NCI-H1092 treated with DMSO at 0.1 percent for 48 hours (cell line): Measurements from ENCODE around the gene MCL1.

Experiments
- DNase-seq: peaks from one replicate; lab custom pipeline; 2025; lab: John Stamatoyannopoulos, UW

Gene MCL1

DNA sequence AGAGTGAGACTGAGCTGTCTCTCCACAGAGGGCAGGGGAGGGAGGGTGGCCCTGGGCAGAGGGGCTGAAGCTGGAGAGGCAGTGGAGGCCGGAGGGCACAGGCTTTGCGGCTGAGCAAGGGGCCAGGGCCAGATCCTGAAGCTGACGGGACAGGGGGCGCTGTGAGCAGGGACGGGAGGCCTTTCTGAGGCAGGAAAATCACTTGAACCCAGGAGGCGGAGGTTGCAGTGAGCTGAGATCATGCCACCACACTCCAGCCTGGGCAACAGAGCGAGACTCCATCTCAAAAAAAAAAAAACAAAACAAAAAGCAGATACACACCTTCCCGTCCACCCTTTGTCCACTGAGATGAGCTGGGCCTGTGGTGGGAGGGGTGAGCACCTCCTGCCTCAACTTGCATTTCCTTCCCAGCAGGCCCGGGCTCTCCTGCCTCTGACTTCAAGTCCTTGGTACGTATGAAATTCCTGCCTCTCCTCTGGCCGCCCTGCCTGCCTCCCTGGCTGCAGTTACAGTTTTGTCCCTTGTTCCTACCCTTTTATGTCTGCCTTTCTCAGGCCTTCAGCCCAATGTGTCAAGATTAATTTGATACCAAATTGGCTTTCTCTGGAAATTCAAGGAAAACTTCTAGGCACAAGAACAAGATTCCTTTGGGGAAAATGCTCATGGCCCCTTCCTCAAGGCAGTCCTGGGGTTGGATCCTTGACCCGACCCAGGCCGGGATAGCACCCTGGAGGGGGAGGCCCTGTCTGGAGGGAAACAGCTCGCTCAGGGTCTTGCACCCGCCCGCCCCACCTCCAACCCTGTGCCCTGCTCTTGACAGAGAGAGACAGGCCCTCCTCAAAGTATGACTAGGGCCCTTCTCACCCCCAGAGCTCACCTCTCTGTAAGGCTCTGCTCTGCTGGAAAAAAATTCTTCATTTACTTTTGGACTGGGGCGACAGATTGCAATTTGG is 41.4 kb downstream of the MCL1 start:
- no peak for DNase-seq

DNA sequence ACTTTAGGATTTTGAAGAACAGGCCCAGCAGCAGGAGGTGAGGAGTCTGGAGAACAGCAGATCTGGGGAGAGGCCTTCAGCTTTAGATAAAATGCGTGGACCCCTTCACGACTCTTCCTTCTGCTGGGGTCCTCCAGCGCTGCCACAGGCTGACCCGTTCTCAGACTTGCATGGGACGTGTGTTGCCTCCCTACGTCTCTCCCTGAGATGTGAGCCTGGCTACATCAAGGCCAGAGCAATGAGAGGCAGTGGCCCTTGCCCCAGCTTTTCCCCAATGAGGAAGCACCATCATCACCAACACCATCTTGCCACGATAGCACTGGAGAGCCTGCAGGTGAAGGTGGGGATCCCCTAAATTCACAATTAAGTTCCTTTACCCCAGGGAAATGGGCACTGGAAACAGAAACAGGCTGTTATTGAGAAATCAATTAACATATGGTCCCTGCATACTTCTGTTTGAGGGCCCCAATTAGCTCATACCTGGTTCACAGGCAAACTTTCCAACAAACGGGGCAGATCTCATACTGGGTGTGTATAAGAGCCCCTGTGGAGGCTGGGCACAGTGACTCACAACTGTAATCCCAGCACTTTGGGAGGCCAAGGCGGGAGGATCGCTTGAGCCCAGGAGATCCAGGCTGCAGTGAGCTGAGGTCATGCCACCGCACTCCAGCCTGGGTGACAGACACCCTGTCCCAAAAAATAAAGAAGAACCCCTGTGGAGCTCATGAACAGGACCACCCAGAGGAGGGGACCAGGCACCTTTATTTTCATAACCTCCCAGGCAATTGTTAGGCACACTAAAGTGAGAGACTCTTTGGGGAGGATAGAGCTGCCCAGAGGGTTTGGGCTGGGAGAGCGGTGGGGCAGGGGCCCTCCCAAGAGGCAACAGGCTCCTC is 42.3 kb downstream of the MCL1 start:
- no peak for DNase-seq

DNA sequence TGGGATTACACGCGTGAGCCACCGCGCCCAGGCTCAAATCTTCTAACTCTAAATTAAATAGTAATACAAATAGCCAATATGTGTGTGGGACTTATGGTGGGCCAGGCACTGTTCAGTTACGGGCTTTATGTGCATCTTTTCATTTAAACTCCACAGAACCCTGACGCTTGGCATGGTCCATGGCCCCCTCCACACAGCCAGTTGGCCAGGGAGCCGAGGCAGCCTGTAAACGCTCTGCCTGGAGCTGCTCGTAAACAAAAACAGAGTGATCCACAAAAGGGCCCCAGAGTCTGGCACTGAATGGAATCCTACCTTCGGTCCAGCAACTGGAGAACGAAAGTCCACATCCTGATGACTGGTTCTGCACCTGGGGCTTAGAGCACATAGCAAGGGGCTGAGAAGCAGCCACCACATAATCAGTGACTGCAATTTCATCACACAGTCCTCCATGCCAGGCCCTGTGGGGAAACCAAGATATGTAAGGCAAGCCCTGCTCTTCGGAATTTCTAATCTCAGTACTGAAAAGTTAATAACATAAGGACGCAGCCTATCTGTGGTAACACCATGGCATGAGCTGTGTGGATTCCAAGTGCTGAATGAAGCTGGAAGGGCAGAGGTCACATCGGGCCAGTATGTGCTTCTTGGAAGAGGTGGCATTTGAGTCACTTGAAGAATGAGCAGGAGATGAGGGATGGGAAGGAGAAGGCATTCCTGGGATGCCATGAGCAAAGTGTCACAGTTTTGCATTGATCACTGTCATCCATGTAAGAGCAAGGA is 43.7 kb downstream of the MCL1 start:
- no peak for DNase-seq

DNA sequence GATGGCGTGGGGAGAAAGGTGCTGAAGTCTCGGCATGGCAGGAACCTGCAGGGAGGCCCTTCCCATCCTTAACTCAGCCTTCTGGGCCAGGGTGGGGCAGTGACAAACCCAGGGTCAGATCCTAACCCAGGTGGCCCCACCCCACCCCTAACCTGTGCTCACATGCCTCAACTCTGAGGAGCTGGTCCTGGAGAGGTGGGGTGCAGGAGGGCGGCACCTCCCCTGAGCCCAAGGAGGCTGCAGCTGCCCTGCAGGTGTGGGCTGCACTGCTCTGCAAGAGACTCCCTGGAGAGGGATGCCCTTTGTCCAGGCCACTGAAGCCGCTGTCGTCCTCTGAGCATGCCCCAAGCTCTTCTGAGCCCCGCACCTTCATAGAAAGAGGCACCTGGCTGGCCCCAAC is 45.4 kb downstream of the MCL1 start:
- DNase-seq = no peak

DNA sequence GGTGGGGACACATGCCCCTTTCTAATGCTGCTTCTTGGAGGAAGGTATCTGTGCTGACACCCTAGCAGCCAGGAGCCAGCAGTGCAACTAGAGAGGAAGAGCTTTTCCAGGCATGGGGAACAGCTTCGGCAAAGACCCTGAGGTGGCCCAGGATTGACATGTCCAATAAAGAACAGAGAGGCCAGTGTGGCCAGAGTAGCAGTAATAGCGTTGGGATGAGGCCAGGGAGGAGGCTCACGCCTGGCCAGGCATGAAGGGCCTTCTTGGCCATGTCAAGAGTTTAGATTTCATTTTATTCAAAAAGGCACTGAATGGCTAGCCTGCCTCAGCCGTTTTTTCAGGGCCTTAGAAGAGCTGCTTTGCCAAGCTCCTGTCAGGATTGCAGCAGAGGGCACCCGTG is 46.5 kb downstream of the MCL1 start:
- DNase-seq = no peak

DNA sequence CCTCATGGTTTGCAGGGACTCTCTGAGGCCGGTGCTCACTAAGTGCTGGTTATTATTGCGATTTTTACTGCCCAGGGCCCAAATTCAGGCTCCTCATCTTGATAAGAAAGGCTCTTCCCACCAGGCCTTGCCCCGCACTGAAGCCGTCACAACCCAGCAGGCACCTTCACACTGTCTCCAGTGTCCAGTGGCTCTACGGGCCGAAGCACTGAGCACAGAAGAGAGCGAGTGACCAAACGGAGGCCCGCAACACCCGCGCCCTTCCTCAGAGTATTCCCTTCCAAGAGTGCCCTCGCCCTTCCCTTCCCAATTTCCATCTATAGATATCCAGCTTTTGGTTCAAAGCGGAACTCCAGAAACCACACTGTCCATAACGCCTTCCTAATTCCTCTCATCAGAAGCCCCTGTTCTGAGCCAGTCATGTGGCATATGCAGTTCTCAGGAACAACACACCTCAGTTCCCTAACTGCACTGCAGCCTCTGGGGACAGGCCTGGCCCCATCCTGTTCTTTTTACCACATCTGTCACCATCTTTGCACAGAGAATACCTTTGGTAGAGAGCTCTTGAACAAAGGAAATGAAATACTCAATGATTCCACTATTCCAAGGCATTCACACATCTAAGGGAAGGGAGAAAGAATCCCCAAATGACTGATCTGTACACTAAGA is 48.8 kb downstream of the MCL1 start:
- no peak for DNase-seq

DNA sequence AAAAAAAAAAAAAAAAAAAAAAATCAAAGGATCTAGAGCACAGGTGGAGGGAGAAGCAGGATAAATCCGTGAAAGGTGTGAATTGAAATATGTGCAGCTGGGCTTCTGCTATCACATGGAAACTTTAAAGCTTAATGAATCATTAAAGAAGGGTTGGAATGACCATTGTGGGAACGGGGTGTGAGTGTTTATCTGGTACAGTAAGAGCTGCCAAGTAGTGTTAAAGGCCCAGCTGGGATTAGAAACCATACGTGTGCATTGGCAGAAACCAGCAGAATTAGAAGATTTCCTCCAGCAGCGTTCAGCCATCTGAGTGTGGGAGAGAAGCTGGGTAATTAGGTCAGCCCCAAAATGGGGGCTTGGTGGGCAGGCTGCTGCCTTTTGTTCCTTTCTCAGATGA is 50.4 kb downstream of the MCL1 start:
- peak; percentile 15 for DNase-seq

DNA sequence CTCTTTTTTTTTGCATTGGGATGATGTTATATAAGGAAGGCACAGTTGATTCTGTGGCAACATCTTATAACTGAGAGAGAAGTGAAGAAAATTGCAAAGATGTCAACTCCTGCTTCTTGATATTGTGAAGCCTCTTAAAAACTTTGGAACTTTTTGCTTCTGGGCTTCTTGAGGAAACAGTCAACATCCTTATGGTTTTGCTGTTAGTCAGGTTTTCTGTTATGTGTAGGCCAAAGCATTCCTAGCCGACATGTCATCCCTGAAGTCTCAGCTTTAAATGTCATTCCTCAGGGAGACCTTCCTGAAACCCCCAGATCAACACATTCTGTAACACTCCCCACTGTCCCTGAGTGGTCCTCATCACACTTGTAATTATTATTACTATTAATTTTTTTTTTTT is 51.2 kb downstream of the MCL1 start:
- no peak for DNase-seq

DNA sequence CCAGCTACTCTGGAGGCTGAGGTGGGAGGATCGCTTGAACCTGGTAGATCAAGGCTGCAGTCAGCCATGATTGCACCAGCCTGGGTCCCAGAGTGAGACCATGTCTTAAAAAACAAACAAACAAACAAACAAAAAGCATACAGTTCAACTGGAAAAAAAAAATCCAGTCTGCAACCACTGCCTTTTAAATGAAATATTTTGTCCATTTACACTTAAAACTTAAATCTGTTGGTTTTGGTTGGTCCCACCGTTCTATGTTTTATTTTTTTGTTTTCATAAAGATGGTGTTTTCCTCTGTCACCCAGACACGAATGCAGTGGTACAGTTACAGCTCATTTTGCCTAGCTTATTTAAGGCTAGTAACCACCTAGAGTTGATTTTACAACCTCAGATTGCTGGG is 54.1 kb downstream of the MCL1 start:
- no peak for DNase-seq
